Measurements from ENCODE around the gene DCLK1.

The DCLK1 gene

DNA sequence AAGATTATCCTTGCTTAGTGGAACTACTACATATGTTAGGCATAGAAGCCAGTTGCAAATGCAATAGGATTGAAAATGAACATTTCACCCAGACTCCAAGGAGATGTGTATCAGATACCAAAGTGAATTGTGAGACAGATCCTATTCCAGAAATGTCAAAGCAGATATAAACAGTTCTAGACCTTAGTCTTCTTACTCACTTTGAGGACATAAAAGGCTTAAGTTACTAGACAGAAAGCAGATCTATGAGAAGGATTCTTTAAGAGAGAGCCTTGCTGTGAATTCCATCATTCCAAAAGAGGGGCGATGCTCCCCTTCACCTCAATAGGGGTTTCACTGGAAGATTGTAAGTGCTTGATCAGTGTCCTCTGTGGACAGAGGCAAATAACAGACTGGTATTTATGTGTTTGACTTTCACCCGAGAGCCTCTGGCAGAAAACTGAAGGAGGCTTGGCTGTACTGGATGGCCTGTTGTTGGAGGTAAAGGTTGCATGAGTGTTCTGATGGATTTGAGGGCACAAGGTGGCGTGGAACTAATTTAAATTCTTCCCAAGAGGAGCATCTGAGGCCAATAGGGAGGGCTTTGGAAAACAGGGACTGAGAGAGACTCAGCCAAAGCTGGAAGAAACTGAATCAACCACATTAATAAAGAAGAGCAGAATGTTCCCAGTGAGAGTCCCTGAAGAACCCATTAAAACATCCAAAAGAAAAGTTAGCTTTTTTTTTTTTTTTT is 194.8 kb downstream of the DCLK1 start:
- DNase-seq, result no peak

DNA sequence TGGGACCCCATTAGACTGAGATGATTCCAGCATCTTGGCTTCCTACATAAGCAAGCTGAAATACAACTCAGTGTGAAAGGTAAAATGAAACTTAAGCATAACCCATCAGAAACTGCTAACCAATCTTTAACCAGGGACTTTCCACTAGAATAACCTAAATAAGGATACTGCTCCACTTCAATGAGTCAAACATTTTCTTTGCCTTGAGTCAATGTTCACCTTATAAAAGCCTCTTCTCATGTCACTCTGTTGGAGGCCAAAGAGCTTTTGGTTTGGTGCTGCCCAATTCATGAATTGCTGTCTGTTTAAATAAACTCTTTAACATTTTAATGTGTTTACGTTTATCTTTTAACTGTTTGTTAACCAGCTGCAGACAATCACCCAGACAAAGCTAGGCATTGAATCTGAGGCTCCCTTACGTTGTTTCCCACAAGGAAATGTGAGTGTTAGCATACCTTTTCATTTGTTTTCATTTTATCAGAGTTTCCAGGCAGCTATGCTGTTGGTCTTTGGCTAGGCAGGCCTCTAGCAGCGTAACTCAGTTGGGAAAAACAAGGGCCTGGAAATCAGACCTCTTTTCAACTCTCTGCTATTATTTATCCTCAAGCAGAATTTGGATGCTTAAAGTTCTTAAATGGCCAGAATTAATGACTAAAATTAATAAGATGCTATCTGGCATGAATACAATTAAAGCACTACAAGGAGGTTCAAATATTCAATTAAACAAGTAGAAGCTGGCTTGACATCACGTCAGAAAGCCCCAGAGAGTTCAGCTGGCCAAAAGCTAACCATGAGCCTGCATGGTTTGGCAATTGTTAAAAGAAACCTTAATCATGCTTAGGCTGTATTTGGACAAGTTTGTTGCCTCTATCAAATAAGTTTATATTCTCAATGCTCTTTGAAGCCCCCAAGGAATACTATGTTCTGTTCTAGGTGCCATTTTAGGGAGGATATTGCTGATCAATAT is 200.2 kb downstream of the DCLK1 start:
- no peak for DNase-seq

DNA sequence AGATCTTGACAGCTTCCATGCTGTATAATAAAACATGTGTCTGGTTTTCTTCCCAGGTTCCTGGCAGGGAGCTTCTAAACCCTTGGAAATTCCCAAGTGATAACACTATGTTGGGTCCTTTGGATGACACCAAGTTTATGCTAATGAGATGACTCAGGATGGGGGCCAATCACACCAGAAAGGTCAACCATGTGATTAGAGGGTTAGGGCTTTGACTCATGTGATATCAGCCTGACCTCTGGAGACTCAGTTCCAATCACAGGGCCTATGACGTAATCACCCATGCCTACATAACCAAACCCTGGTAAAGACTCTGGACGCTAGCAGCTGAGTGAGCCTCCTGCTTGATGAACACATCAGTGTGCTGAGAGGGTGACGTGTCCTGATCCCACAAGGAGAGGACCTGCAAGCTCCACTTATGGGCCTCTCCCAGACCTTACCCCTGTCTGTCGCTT is 203.6 kb downstream of the DCLK1 start:
- no peak for DNase-seq

DNA sequence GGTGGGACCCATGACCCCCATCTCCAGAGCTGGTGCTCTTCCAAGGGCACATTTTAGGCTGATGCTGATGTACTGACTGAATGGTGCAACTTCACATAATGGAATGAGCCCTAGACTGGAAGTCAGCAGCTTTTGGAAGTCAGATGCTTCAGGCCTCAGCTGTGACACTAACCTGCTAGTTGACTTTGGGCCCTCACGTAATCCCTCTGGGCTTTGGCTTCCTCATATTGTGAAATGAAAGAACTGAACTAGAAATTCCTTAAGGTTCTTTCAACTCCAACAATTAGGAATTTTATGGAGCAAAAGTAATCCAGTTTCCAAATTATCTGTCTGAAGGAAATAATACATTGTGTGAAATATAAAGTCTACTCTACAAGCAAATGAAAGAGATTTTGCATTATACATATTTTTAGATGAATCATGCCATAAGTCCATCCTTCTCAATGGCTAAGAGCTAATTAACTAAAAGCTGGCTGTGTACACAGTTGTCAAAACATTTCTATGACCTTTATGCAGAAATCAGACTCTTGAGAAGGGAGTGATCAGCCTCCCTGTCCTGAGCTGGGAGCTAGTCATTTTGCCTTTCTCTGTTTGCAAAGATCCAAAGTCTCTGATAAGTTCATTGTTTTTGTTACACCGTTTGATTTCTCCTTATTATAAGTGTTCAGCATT is 204.2 kb downstream of the DCLK1 start:
- DNase-seq, result no peak

DNA sequence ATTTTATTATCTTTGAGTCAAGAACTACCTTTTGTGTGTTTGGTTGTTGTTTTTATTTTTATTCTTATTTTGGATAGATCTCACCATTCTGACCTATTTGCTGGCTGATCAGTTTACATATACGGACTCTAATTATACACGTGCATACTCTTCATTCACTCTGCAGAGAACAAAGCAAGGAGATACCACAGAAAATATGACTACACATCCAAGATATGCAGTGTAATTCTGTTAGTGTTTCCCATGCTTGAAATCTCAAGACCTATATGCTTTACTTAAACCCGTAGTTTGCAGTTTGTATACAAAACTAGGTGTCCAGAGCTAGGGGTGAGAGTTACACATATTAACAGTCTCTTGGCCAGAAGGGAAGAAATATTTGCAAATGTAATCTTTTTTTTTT is 205.5 kb downstream of the DCLK1 start:
- DNase-seq, result no peak

DNA sequence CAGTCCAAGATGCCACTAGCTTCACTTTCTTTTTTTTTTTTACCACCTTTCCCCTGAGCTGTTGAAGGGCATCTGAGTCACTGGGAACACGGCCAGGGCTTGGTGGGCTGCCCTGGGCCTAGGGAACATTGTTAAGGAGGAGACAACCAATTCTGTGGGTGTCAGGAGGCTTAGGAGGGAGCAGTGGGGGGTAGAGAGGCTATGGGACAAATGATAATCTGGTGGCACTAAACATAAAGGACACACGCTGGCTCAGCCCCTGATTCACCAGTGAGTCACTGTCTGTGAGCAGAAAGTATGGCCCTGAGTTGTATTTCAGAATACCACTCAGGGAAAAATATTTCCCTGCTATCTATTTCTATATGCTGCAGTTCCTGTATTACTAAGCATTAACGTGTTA is 207.8 kb downstream of the DCLK1 start:
- DNase-seq, result no peak

DNA sequence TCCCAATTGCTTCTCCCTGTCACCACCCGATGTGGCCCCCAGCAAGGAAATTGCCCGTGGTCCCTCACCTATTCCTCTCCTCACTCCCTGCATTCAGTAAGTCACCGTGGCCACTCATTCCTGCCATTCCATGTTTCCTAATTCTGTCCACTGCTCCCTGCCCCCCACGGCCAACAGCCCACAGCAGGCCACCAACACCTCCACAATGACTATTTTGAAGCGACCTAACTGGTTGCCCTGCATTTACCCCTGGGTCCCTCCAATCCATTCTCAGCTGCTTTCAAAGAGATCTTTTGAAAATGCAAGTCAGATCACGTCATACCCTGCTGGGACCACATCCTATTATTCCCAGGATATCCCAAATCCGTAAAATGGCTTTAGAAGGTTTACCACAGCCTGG is 210.4 kb downstream of the DCLK1 start:
- no peak for DNase-seq

DNA sequence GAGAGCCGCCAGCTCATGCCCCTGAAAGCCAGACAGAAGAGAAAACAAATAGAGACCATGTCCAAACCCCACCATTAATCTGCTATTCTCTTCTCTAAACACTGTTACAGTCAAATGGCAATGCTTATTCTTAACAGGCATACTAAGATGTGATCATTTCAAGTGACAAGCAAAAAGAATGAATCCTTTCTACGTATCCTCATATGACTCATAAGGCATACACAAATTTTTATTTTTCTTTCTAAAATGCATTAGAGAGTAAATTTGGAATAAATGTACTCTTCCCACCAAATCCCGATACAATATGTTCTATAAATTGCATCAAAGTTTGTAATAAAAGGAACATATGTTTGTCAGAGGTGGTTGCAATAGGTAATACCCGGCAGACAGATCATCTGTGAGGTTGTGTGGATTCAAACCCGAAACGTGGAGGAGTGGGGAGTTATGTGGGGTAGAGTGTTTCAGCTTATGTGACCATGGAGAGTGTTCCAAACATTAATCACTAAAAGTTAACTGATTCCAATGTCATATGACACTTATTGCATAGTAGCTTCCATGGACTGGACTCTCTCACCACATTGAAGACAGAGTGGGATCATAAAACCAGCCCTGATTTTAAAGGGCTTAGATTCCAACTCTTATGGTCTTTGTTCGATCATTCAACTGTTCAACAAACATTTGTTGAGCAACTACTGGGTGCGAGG is 213.1 kb downstream of the DCLK1 start:
- DNase-seq, result no peak

DNA sequence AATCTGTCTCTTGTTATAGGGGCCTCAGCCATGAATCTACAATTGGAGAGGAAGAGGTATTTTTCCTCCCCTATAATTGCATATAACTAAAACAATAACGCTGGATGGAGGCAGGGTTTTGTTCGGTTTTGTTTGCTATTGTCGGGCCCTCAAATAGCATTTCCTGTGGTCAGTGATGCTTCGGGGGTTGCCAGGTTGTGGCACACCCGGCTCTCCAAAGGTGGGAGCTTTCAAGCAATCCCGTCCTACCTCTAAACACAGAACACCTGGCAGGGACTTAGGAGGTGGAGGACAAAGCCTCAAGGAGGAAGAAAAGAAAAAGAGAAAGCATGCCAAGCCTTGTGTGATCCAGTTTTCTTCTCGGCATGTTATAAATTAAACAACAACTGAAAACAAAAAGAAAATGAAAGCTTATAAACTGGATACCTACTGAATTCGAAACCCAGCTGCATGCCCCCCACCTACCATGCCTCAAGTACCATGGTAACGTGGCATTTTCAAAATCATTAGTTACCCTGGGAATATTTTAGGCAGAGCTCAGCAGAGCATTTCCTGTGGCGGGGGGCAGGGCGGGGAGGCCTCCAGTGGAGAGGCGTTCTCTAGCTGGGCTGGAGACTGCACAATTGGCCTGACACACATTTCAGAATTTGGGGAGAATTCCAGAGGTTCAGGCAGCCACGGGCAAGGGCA is 213.8 kb downstream of the DCLK1 start:
- DNase-seq, result no peak

DNA sequence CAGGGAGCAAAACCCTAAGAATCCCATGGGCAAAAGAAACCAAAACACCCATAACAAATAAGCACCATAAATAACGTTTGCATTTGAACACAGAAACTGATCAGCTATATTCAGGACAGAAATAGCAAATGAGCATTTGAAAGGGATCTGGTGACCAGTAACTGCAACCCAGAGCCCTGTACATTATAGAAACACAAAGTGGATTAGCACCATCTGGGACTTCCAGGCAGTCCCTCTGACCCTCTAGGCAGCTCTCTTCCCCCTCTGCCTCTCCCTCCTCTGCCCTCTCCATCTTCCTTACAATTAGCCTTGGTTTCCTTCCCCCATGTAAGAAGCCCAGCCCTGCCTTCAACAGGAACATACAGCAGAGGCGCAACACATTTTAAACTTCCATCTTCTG is 215.0 kb downstream of the DCLK1 start:
- DNase-seq, result no peak

DNA sequence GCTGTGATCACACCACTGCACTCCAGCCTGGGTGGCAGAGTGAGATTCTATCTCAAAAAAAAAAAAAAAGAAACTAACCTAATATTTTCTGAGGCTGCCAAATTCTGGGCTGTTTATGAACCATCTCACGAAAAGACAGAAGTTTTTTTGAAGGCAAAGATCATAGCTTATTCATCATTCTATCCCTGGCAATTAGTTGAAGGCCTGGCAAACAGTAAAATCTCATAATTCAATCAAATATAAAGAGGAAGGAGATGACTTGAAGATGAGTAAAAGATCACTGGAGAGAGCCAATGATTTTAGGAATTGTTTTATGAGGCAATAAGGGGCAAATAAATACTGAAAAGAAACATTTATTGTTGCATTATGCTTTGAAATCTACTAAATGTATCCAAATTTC is 216.5 kb downstream of the DCLK1 start:
- DNase-seq, result no peak

DNA sequence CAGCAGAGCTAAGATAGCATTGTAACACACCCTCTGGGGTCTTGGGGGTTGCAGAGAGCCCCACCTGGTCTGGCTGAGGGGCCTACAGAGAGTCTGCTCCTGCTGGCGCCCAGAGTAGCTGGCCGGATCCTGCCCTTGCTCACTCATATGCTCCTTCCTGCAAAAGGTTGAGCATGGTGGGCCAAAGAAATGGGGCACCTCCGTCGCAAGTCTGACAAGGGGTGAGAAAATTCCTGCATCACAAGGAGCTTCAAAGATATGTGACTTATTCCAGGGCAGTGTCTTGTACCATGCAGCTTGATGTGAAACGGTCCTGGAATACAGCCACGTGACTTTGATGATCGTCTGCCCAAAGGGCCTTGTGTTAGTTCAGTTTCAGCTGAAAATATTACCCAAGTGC is 218.3 kb downstream of the DCLK1 start:
- DNase-seq, result no peak

DNA sequence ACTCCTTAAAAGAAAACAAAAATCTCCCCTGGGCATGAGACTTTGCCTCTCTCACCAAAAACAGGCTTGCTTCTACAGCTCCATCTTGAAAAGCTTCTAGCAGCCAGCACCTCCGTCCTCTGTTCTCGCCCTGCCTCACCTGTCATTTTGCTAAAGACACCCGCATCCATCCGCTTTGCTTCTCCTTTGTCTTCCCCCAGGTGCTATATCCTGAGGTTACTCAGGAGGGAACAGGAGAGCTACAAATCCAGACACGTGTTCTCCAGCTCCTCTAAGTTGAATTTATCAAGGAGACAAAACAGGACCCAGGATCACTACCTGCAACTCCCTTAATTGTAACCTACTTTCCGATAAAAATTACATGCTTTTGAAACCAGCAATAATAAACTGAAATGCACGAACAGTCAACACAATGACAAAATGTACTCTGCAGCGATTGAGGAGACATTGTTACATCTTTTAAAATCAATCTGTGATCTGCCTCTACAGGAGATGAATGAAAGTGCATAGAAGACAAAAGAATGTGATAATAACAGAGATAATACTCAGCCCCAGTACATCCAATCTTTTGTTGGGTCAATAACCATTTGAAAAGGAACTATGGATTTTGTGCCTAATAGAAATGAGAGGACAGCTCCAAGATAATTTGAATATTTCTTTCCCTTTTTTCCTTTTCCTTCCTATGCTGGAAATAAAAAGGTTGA is 221.2 kb downstream of the DCLK1 start:
- no peak for DNase-seq

DNA sequence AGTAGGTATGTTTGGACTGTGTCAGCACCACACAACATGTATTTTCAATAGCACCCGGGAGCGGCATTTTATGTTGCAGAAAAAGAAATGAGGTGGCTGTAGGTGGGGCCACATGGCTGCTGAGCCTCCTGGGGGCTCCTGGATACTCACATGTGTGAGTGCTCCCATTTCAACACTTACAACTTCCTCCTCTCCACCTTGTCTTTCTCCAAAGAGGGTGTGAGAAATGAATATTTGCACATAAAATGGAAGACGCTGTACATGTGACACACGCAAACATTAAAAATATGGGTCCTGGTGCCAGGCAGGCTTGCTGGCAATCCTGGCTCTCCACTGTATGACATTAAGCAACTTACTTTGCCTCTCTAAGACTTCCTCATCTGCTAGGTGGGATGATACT is 222.1 kb downstream of the DCLK1 start:
- no peak for DNase-seq

DNA sequence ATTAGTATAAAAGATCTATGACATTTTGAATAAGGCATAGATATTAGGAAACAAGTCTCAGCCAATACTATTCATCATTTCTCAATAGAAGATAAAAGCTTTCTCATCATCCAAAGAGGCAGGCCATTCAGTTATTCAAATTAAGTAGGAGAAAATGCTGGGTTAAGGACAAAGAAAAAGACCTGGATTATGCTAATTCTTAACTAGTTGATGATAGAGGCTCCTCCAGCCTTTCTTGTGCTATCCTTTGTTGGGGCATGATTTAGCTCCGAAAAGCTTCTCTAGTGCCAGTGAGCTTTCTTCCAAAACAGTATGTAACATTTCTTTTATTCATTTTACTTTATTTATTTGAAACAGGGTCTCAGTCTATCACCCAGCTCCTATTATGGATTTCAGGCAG is 223.0 kb downstream of the DCLK1 start:
- no peak for DNase-seq

DNA sequence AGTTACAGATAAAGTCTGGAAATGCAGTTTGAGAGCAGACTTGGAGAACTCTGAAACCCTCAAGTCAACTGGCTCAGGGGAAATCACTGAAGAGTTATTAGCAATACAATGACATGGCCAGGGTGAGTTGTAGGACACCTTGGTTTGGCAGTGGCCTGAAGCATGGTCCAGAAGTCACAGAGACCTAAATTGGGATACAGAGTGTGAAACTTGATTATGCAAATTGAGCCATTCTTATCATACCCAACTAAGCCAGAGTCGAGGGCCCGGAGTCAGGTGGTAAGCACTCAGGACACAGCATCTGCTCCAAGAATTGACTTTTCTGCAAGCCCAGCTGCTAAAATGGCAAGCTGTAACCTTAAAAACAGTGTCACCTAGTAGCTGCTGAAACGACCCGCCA is 224.5 kb downstream of the DCLK1 start:
- DNase-seq, result no peak

DNA sequence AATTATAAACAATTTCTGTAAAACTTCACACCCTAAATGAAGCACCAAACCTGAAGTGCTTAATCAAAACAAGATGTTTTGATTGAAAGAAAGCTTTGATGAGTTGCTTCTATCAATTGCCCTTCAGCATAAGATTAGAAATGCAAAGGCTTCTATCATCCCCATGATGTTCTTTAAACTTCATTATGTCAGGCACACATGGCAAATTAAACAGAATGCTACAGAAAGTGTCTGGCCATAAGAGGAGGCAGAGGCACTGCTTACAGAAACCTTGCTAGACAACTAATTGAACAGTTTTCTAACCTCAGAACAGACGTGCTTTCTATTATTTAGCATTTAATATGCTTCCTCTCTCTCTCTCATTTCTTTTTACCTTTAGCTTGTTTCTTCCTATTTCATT is 228.1 kb downstream of the DCLK1 start:
- DNase-seq, result no peak

DNA sequence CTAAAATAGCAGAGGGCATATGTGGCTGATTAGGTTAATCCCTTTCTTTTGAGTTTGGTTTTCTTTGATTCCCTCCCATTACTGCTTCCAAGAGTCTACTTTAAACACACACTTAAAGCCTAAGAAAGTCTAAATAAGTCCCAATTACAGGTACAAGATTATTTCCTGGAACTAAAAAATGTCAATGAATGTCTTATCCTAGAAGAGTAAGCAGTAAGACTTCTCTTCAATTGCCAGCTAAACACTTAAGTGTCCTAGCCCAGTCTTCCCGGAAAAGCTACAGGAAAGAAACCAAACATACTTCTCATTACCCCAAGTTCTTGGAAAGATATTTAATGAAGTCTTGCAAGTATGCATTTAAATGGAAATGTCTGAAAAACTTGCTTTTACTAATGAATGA is 233.1 kb downstream of the DCLK1 start:
- DNase-seq, result no peak

DNA sequence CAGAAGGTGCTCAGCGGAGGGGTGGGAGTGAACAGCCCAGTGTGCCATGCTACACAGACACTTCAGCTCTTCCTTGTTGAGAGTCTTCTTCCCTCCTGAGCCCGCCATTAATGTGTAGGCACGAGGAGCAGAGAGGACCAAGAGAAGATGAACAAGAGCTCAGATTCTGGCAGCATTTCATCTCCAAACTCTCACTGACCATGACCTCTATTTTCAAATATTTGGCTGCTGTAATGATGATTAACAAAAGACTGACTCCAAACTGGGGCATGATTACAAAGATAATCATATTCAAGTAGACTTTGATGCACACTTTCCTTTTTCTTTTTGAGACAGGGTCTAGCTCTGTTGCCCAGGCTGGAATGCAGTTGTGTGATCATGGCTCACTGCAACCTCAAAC is 236.5 kb downstream of the DCLK1 start:
- DNase-seq, result no peak

DNA sequence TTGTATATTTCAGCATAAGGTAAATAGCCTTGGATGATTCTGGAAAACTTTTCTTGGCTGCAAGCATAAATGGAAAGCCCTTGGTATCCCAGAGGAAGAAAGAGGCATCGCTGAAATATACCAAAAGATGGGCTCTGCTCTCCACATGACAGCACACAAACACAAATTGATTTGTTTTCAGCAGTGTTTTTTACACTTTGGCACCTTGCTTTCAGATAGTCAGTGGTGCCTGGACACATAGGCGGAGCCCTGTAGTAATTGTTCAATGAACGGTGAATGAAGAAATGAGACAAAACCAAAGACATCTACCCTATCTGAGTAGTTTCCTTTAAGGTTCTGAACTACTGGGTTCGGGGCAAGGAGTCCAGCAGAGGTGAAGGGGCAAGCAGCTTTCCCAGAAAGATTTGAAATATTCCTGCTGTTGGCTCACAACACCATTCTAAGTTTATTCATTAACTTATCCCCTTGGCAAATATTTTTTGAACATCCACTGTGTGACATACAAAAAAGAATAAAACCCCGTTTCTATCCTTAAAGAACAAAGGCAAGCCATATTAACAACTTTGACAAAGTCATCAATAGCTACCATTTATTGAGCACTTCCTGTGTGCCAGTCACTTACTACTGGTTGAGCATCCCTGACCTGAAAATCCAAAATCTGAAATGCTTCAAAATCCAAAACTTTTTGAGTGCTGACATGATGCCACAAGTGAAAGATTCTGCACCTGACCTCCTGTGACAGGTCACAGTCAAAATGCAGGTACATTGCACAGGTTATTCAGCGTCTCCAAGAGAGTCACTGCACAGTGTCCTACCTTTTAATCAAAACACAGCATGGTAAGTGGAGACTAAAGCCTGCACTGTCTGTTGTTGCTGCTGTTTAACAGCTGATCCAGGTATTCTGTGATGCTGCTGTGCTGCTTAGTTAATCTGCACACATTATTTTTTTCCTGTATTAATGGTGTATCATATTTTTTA is 238.1 kb downstream of the DCLK1 start:
- DNase-seq, result no peak
